Neural progenitor cell (in vitro differentiated cells): ENCODE data around the gene ITGA11.

Experiments used
- CTCF ChIP-seq: fragments of 200-600 bp; sonication (generic); IDR thresholded peaks from 2 replicates; pipeline ENCODE4 v1.5.1; 2017; ENCODE audit warnings: antibody characterized with exemption, mild to moderate bottlenecking
- EZH2 ChIP-seq: fragments of 200-600 bp; sonication (generic); IDR thresholded peaks from 2 replicates; pipeline ENCODE4 v1.6.1; 2017; ENCODE audit warnings: antibody characterized with exemption, mild to moderate bottlenecking, moderate library complexity
- EZH2phosphoT487 ChIP-seq: fragments of 200-600 bp; sonication (generic); IDR thresholded peaks from 2 replicates; pipeline ENCODE4 v1.6.1; 2017; ENCODE audit warnings: antibody characterized with exemption

DNA sequence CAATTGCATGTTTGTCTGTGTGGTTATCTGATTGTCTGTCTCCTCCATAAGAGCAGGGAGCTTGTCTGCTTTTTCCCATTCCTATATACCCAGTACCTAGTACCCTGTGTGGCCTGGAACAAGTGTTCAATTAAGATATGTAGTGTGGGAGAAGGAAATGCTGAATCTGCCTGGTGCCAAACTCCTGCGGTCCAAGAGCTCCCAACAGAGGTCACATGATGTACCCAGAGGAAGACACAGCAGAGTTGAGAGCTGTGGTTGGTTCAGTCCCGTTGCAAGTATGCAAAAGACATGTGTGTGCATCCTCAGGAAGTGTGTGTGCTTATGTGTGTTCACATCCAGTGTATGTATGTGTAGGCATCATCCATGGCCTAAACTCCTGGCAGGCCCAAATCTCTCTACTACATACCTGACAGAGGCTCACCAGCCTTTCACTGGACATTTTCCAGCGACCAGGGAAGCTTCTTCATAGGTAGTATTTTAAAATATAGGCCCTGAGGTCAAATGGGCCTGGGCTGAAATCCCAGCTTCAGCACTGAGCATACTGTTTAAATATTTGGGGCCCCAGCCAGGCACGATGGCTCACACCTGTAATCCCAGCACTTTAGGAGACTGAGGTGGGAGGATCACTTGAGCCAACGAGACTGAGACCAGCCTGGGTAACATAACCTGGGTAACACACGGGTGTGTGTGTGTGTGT is 34.0 kb upstream of the ITGA11 start:
- TF ChIP-seq CTCF (no peak), EZH2 (no peak), EZH2phosphoT487 (no peak)
